Activated CD4-positive, alpha-beta T cell treated with anti-CD3 and anti-CD28 coated beads for 36 hours (primary cell): ENCODE results near the gene ODC1. TPM values are rescaled to one million over a fixed set of nuclear protein-coding genes. Genes with fewer than 3 reads are reported as not detected.

Experiments
- total RNA-seq, 2 experiments: library from RNA; stranded (reverse); gene quantifications; one replicate each; pipeline ENCODE4 v1.2.3, GENCODE V29; 2021

Gene ODC1
- total RNA-seq, 2 experiments from 2014 or later = 158 to 170 TPM

Other genes with a start within 250 kb of the ODC1 start
- 100 to 1,000 TPM; 109 to 114 TPM for gene HPCAL1, start 145.4 kb downstream of the ODC1 start, total RNA-seq
- gene NOL10, start 241.6 kb upstream of the ODC1 start, total RNA-seq = 10 to 100 TPM; 39.7 to 41.0 TPM